Progenitor cell of endocrine pancreas (in vitro differentiated cells): Measurements from ENCODE around the gene ZNF598. TPM values are rescaled to one million over a fixed set of nuclear protein-coding genes. Genes with fewer than 3 reads are reported as not detected.

Experiments
- DNase-seq: peaks from one replicate; pipeline ENCODE4 v3.0.0; 2021; ENCODE audit warnings: low spot score; ENCODE audit not compliant: unreplicated experiment
- H3K27ac Mint-ChIP-seq: 2 replicates; pipeline ENCODE4 v1.8.0; 2021; ENCODE audit warnings: mild to moderate bottlenecking, moderate library complexity, mixed read lengths
- H3K27me3 Mint-ChIP-seq: 2 replicates; pipeline ENCODE4 v1.8.0; 2021; ENCODE audit warnings: mixed read lengths
- H3K36me3 Mint-ChIP-seq: 2 replicates; pipeline ENCODE4 v1.8.0; 2022; ENCODE audit warnings: mixed read lengths; ENCODE audit not compliant: insufficient read depth
- H3K4me1 Mint-ChIP-seq: 2 replicates; pipeline ENCODE4 v1.8.0; 2021; ENCODE audit warnings: low read depth, mixed read lengths
- H3K4me3 Mint-ChIP-seq: 2 replicates; pipeline ENCODE4 v1.8.0; 2021; ENCODE audit warnings: low read depth, mild to moderate bottlenecking, moderate library complexity, mixed read lengths
- H3K9me3 Mint-ChIP-seq: 2 replicates; pipeline ENCODE4 v1.8.0; 2021; ENCODE audit warnings: low read depth, mixed read lengths
- CTCF ChIP-seq: fragments of 200-600 bp; sonication (generic); IDR thresholded peaks from one replicate; pipeline ENCODE4 v1.5.0; 2021; ENCODE audit warnings: antibody characterized with exemption, mild to moderate bottlenecking; ENCODE audit not compliant: unreplicated experiment
- total RNA-seq: library from RNA; stranded (reverse); gene quantifications from 2 replicates; pipeline ENCODE4 v1.2.1, GENCODE V29; 2021

ZNF598 gene
- total RNA-seq, 1 donor from 2014 or later, result 41.5 TPM

GRCh38 chr16:2028620-2029220, 19.1 kb upstream of the ZNF598 start:
- Mint-ChIP-seq H3K27ac (peak overlapping the region; percentile 45), H3K27me3 (peaks cover 21% of the 10 kb centered on the region), H3K9me3 (no peaks in the 10 kb centered on the region), H3K36me3 (no peaks in the 10 kb centered on the region), H3K4me3 (no peak overlapping the region), H3K4me1 (peaks cover 1% of the 10 kb centered on the region)
- DNase-seq, result no peak
- TF ChIP-seq CTCF, result no peak

GRCh38 chr16:2028146-2028545, 18.5 kb upstream of the ZNF598 start:
- H3K36me3 Mint-ChIP-seq, result no peaks in the 10 kb centered on the region
- DNase-seq, result no peak
- TF ChIP-seq CTCF, result no peak
- peaks cover 21% of the 10 kb centered on the region for H3K27me3 Mint-ChIP-seq
- H3K27ac Mint-ChIP-seq, result no peak overlapping the region
- peaks cover 1% of the 10 kb centered on the region for H3K4me1 Mint-ChIP-seq
- H3K9me3 Mint-ChIP-seq, result no peaks in the 10 kb centered on the region
- H3K4me3 Mint-ChIP-seq, result no peak overlapping the region

- no peak for TF ChIP-seq CTCF
- Mint-ChIP-seq H3K27ac (no peak overlapping the region), H3K9me3 (no peaks in the 10 kb centered on the region), H3K4me1 (peaks cover 5% of the 10 kb centered on the region), H3K36me3 (no peaks in the 10 kb centered on the region), H3K27me3 (peaks cover 25% of the 10 kb centered on the region), H3K4me3 (peak overlapping the region; percentile 68)
- DNase-seq, result no peak
Measured at GRCh38 chr16:2027024-2028010, 17.7 kb upstream of the ZNF598 start.

- no peak for TF ChIP-seq CTCF
- Mint-ChIP-seq H3K36me3 (no peaks in the 10 kb centered on the region), H3K4me3 (peak within 1 kb of the TSS; percentile 68), H3K4me1 (peaks cover 5% of the 10 kb centered on the region), H3K27ac (no peak within 1 kb of the TSS), H3K27me3 (peaks cover 28% of the 10 kb centered on the region), H3K9me3 (no peaks in the 10 kb centered on the region)
- no peak for DNase-seq
Measured at GRCh38 chr16:2026461-2027023, 16.9 kb upstream of the ZNF598 start, which contains the start of gene NHERF2. Gene NHERF2, plus strand, starts transcription at chr16:2026902. Its CDS starts 104 bp downstream, at chr16:2027006.

- Mint-ChIP-seq H3K27me3 (peaks cover 30% of the 10 kb centered on the region), H3K36me3 (no peaks in the 10 kb centered on the region), H3K4me1 (peaks cover 5% of the 10 kb centered on the region), H3K27ac (no peak overlapping the region), H3K4me3 (peak overlapping the region; percentile 50), H3K9me3 (no peaks in the 10 kb centered on the region)
- no peak for TF ChIP-seq CTCF
- DNase-seq, result no peak
Measured at GRCh38 chr16:2025878-2026460, 16.3 kb upstream of the ZNF598 start.
